Thyroid gland (tissue), 4 donors: Measurements from ENCODE around the gene ARMH3.

Source experiments
- POLR2A ChIP-seq, 2 donors: fragments of 450-650 bp; IDR thresholded peaks; one replicate each; pipeline ENCODE4 v1.6.1; 2017; ENCODE audit warnings: antibody characterized with exemption in 2 of 2, mild to moderate bottlenecking in 2 of 2, moderate library complexity in 1 of 2
- TF ChIP-seq, protein P1 (sequence below), 6 experiments: fragments of 200-600 bp in 3 of 6; fragments of 450-650 bp in 3 of 6; sonication (generic) in 3 of 6; IDR thresholded peaks; one replicate each; pipeline ENCODE4 v1.5.1; 2016 to 2019; ENCODE audit warnings: antibody characterized with exemption in 6 of 6, mild to moderate bottlenecking in 2 of 6, inconsistent platforms in 1 of 6, moderate library complexity in 1 of 6

GRCh38 chr10:102009801-102010425 lies 46.1 kb downstream of the ARMH3 start:
- TF ChIP-seq, protein P1, sequence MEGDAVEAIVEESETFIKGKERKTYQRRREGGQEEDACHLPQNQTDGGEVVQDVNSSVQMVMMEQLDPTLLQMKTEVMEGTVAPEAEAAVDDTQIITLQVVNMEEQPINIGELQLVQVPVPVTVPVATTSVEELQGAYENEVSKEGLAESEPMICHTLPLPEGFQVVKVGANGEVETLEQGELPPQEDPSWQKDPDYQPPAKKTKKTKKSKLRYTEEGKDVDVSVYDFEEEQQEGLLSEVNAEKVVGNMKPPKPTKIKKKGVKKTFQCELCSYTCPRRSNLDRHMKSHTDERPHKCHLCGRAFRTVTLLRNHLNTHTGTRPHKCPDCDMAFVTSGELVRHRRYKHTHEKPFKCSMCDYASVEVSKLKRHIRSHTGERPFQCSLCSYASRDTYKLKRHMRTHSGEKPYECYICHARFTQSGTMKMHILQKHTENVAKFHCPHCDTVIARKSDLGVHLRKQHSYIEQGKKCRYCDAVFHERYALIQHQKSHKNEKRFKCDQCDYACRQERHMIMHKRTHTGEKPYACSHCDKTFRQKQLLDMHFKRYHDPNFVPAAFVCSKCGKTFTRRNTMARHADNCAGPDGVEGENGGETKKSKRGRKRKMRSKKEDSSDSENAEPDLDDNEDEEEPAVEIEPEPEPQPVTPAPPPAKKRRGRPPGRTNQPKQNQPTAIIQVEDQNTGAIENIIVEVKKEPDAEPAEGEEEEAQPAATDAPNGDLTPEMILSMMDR (IDR thresholded peaks at IDR 0.05), result peak; percentile 69 to 98 (median 90)
- no peak for TF ChIP-seq POLR2A (IDR thresholded peaks at IDR 0.05)
